ENCODE measurements around the gene PFDN1.
"Not testable (repeated sequence)": the region's sequence is repeated elsewhere in the genome, so short reads cannot be mapped to it uniquely, and the experiment has no call there.

The PFDN1 gene

GRCh38 chr5:140205216-140205615 lies 97.7 kb downstream of the PFDN1 start:
- no peak for DNase-seq

- DNase-seq = no peak
These were observed 100.3 kb downstream of the PFDN1 start for GRCh38 chr5:140202610-140203009.

GRCh38 chr5:140202078-140202477 lies 100.8 kb downstream of the PFDN1 start:
- no peak for DNase-seq

- DNase-seq = not testable (repeated sequence)
These were observed 104.0 kb downstream of the PFDN1 start for GRCh38 chr5:140198915-140199314.

GRCh38 chr5:140197023-140197422 lies 105.9 kb downstream of the PFDN1 start:
- DNase-seq = no peak

- no peak for DNase-seq
These were observed 106.6 kb downstream of the PFDN1 start for GRCh38 chr5:140196115-140196814.
